Right atrium auricular region (tissue), 2 donors: ENCODE data around the gene LMOD1. TPM values are rescaled to one million over a fixed set of nuclear protein-coding genes. Genes with fewer than 3 reads are reported as not detected.
"Not testable (repeated sequence)": the region's sequence is repeated elsewhere in the genome, so short reads cannot be mapped to it uniquely, and the experiment has no call there.

Source experiments
- DNase-seq: peaks from one replicate; pipeline ENCODE4 v3.0.0-alpha.2; 2019; ENCODE audit warnings: low spot score
- H3K27ac ChIP-seq, 2 donors: fragments of 200-600 bp; sonication (generic); 1 replicate in 1 of 2; 2 replicates in 1 of 2; pipeline ENCODE4 v1.5.1; 2016 to 2019
- H3K27me3 ChIP-seq, 2 donors: fragments of 200-600 bp; sonication (generic); one replicate each; pipeline versions ENCODE4 v1.5.1 to v1.6.0; 2017 to 2019
- H3K36me3 ChIP-seq: fragments of 200-600 bp; sonication (generic); one replicate; pipeline ENCODE4 v1.5.1; 2016
- H3K4me1 ChIP-seq, 2 donors: fragments of 200-600 bp; sonication (generic); one replicate each; pipeline versions ENCODE4 v1.5.1 to v1.6.0; 2017 to 2019
- H3K4me3 ChIP-seq, 2 donors: fragments of 200-600 bp; sonication (generic); 1 replicate in 1 of 2; 2 replicates in 1 of 2; pipeline ENCODE4 v1.5.1; 2017 to 2019; ENCODE audit warnings: mild to moderate bottlenecking in 1 of 2, moderate library complexity in 1 of 2
- H3K9me3 ChIP-seq, 2 donors: fragments of 200-600 bp; sonication (generic); one replicate each; pipeline ENCODE4 v1.5.1; 2019
- total RNA-seq, 2 donors: library from RNA; depleted of rRNA; stranded (reverse); fragments of >200 nt; gene quantifications; one replicate each; pipeline ENCODE4 v1.1.0, GENCODE V29; 2016
- TF ChIP-seq, protein P1 (sequence below), 2 donors: fragments of 200-600 bp; sonication (generic); IDR thresholded peaks; one replicate each; pipeline ENCODE4 v1.5.1; 2019; ENCODE audit warnings: antibody characterized with exemption in 2 of 2

LMOD1 gene
- total RNA-seq, 2 donors from 2014 or later: 31.4 to 42.2 TPM

GRCh38 chr1:201870397-201870796, 76.0 kb downstream of the LMOD1 start:
- TF ChIP-seq, protein P1, sequence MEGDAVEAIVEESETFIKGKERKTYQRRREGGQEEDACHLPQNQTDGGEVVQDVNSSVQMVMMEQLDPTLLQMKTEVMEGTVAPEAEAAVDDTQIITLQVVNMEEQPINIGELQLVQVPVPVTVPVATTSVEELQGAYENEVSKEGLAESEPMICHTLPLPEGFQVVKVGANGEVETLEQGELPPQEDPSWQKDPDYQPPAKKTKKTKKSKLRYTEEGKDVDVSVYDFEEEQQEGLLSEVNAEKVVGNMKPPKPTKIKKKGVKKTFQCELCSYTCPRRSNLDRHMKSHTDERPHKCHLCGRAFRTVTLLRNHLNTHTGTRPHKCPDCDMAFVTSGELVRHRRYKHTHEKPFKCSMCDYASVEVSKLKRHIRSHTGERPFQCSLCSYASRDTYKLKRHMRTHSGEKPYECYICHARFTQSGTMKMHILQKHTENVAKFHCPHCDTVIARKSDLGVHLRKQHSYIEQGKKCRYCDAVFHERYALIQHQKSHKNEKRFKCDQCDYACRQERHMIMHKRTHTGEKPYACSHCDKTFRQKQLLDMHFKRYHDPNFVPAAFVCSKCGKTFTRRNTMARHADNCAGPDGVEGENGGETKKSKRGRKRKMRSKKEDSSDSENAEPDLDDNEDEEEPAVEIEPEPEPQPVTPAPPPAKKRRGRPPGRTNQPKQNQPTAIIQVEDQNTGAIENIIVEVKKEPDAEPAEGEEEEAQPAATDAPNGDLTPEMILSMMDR (IDR thresholded peaks at IDR 0.05): no peak
- DNase-seq: no peak
- peaks cover 92% of the 10 kb centered on the region for H3K36me3 ChIP-seq
- H3K4me1 ChIP-seq: no peaks in the 10 kb centered on the region
- no peak overlapping the region for H3K4me3 ChIP-seq
- no peaks in the 10 kb centered on the region for H3K9me3 ChIP-seq
- no peak overlapping the region for H3K27ac ChIP-seq
- H3K27me3 ChIP-seq: no peaks in the 10 kb centered on the region

DNA sequence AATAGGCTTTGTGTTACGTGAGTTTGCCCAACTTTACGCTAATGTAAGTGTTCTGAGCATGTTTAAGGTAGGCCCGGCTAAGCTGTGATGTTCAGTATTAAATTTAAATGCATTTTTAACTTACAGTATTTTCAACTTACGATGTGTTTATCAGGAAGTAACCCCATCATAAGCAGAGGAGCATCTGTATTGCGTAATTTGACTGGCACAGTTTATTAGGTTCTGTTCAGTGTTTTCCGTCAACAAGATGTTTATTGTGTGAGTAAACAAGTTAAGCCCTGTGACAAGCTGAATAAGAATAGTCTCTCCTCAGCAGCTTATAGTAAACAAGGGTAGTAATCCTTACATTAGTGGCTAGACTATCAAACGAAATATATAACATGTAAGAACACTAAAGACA, 84.9 kb downstream of the LMOD1 start:
- Histone ChIP-seq H3K36me3 (peaks cover 41% of the 10 kb centered on the region), H3K27ac (no peak overlapping the region)

DNA sequence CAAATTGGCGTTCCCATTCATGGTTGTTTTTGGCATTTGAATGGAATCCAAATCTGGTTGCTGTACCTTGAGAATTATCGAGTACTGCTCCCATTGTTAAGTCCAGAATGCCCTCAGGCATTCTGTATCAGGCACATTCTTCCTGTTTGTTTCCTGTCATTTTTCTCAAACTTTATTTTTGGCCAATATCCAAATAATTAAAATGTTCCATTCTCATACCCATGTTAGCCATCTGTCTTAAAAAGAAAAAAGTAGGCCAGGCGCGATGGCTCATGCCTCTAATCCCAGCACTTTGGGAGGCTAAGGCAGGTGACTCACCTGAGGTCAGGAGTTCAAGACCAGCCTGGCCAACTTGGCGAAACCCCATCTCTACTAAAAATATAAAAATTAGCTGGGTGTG, 86.9 kb downstream of the LMOD1 start:
- TF ChIP-seq, protein P1 (IDR thresholded peaks at IDR 0.05): no peak
- Histone ChIP-seq H3K4me1 (no peaks in the 10 kb centered on the region), H3K9me3 (no peaks in the 10 kb centered on the region), H3K27ac (no peak overlapping the region), H3K4me3 (no peak overlapping the region), H3K36me3 (peaks cover 55% of the 10 kb centered on the region), H3K27me3 (no peaks in the 10 kb centered on the region)
- DNase-seq: no peak

More for the DNA sequence above, 84.9 kb downstream of the LMOD1 start:
- Histone ChIP-seq H3K27me3 (no peaks in the 10 kb centered on the region), H3K4me1 (no peaks in the 10 kb centered on the region), H3K4me3 (no peak overlapping the region), H3K9me3 (no peaks in the 10 kb centered on the region)
- TF ChIP-seq, protein P1 (IDR thresholded peaks at IDR 0.05): no peak
- DNase-seq: no peak

GRCh38 chr1:201856722-201857121, 89.6 kb downstream of the LMOD1 start:
- H3K36me3 ChIP-seq: peaks cover 82% of the 10 kb centered on the region
- not testable (repeated sequence) for H3K9me3 ChIP-seq, H3K27me3 ChIP-seq, H3K27ac ChIP-seq, DNase-seq, H3K4me3 ChIP-seq, H3K4me1 ChIP-seq

DNA sequence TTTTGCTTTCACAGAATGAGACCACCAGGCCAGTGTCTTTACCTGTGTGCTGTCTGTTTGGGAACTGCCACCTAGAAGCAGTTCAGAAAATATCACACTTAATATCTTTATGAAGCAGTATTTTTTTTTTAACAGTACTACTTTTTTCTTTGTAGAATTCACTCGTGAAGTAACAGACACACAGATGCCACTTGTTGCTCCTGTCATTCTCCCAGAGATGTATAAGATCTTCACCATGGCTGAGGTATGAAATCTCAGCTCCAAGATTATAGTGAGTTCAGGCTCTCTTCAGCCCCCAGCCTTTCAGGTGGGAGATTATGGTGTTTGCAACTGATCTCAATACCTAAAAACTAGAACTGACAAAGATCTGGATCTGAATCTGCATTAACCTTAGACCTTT, 94.4 kb downstream of the LMOD1 start:
- peaks cover 69% of the 10 kb centered on the region for H3K36me3 ChIP-seq

GRCh38 chr1:201850053-201850397, 96.3 kb downstream of the LMOD1 start:
- Histone ChIP-seq H3K9me3 (no peaks in the 10 kb centered on the region), H3K4me3 (no peak overlapping the region), H3K27ac (peak overlapping the region; percentile 4 to 57), H3K4me1 (peaks cover 0 to 18% of the 10 kb centered on the region in 2 donors), H3K36me3 (peaks cover 49% of the 10 kb centered on the region), H3K27me3 (no peaks in the 10 kb centered on the region)
- TF ChIP-seq, protein P1 (IDR thresholded peaks at IDR 0.05): no peak
- DNase-seq: no peak

More for the DNA sequence above, 94.4 kb downstream of the LMOD1 start:
- no peaks in the 10 kb centered on the region for H3K27me3 ChIP-seq
- no peak overlapping the region for H3K27ac ChIP-seq
- TF ChIP-seq, protein P1 (IDR thresholded peaks at IDR 0.05): no peak
- H3K4me3 ChIP-seq: no peak overlapping the region
- no peak for DNase-seq
- no peaks in the 10 kb centered on the region for H3K9me3 ChIP-seq
- H3K4me1 ChIP-seq: peaks cover 0 to 18% of the 10 kb centered on the region in 2 donors
